GM13977 (cell line): Measurements from ENCODE around the gene TPR.

Experiments
- DNase-seq: peaks from one replicate; pipeline ENCODE4 v3.0.0; 2012; ENCODE audit warnings: low spot score
- in situ Hi-C: fragments of 300-500 bp; cut with MboI; formaldehyde crosslinking; loops from one replicate; pipeline ENCODE4 v1.12.0; 2022; ENCODE audit warnings: low sequenced_read_pairs, low pct_unique_long_range_greater_than_20kb, mixed read lengths, inconsistent platforms; ENCODE audit not compliant: unreplicated experiment
- TF ChIP-seq, protein P1 (sequence below): IDR thresholded peaks from 2 replicates; pipeline ENCODE4 v1.5.1; 2012; ENCODE audit warnings: mild to moderate bottlenecking, control low read depth; ENCODE audit not compliant: insufficient read depth; ENCODE audit errors: extremely low read depth, missing control alignments

TPR gene

DNA sequence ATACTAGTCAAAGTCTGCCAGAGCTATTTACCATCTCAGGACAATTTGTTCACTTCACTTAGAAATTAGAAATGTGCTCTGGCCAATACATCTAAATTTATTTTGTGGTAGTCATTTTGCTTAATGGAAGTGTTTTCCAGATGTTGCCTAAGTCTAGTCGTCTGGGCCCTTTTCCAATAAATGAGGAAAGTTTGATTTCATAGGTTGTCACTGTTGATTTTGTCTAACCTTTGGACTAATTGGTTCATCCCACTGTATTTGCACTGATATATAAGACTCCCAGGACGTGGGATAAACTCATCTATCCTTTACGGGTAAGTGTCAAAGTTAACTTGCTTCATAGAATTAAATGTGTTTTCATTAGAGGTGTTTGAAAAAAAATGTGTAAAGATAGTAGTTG lies 79.1 kb downstream of the TPR start, which contains the start of gene PRG4:
Gene PRG4, plus strand, starts transcription at position 300 of the 400 bp plus-strand sequence.
- TF ChIP-seq, protein P1, sequence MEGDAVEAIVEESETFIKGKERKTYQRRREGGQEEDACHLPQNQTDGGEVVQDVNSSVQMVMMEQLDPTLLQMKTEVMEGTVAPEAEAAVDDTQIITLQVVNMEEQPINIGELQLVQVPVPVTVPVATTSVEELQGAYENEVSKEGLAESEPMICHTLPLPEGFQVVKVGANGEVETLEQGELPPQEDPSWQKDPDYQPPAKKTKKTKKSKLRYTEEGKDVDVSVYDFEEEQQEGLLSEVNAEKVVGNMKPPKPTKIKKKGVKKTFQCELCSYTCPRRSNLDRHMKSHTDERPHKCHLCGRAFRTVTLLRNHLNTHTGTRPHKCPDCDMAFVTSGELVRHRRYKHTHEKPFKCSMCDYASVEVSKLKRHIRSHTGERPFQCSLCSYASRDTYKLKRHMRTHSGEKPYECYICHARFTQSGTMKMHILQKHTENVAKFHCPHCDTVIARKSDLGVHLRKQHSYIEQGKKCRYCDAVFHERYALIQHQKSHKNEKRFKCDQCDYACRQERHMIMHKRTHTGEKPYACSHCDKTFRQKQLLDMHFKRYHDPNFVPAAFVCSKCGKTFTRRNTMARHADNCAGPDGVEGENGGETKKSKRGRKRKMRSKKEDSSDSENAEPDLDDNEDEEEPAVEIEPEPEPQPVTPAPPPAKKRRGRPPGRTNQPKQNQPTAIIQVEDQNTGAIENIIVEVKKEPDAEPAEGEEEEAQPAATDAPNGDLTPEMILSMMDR = no peak
- in situ Hi-C loops = no loop called here
- no peak for DNase-seq

DNA sequence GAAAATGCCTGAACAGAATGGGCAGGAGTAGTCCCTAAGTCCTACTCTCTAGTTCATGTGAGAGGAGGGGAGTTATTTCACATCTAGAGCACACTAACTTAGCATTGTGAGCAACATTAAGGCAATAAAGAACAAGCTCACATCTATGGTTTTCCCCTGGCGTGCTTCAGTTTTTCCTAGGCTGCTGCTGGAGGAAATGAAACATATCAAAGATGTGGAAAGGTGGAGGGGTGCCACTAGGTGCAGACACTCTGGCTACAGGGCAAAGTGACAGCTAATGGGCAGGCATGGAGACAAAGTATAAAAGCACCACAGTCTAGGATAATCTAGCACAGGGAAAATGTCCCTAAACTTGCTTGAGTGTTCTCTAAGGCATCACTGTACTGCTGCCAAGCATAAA lies 82.2 kb downstream of the TPR start:
- in situ Hi-C loops = no loop called here
- TF ChIP-seq, protein P1 = no peak
- no peak for DNase-seq

DNA sequence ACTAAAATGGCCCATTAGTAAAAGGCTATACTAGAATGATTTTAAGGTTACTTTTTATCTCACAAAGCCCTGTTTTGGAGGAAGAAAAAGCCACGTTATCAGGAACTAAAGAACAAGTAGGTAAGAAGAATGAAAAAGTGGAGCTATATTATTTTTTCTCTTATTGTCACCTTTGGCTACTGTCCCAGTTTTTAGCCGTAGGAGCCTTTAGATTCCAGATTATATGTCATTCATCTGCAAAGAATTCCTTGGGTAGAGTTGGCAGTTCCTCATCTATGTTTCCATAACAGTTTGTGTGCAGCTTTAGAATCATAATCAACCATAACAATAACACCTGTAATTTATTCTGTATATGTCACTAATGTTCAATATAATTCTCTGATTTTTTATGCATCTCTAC lies 83.8 kb downstream of the TPR start:
- in situ Hi-C loops = no loop called here
- TF ChIP-seq, protein P1 = no peak
- DNase-seq = no peak

DNA sequence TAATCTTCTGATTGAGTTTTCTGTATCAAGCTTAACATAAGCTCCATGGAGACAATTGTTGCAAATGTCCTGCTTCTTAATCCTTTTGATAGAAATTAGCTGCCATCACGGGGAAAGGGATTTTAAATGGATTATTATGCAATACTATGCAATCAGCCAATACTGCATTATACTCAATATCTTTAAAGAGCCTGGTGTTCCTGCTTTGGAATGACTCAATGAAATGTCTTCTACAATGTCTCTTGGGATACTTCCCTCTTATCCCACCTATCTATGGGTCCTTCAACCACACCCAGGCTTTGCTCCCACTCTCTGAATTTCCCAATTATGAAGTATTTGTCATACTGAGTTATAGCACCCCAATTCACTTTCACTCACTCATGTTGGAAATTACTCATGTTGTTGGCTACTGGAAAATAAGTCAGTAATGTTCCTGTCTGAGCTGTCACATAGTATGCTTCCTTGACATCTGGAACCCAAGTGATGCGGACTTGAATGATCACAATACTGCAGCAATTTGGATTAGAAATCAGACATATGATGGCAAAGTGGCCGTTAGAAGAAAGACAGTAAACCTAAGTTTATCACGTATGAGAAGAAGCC lies 85.0 kb downstream of the TPR start:
- no peak for DNase-seq
- TF ChIP-seq, protein P1 = no peak
- in situ Hi-C loops = no loop called here

DNA sequence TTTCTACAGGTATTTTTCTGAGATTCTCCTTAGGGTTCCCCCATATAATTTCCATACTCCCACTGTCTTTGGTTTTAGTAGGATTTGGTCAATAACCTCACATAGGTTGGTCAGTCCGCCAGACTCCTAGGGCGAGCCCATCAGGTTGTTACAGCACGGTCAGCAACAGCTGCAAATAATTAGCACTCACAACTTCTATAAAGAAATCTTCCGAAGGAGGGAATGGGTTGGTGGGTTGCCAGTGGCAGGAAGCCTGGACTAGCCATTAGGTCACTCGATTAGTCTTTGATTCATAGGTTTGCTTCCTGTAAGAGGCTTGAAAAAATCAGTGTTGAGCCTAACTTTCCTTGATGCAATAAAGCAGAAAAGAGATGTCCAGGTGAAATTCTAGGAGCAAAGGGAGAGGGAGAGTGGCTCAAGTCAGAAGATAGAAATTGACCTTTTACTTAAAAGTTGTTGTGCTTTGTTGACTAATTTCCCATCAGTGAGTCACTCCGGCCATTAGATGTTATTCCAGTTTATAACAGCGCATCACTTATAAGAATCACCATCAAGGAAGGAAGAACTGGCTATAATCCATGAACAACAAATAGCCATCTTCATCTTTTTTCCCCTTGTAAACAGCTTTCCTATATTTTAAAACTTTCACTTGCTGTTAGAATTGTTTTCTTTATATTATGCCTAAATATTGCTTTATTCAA lies 88.3 kb downstream of the TPR start:
- TF ChIP-seq, protein P1 = no peak
- DNase-seq = no peak
- in situ Hi-C loops = no loop called here

DNA sequence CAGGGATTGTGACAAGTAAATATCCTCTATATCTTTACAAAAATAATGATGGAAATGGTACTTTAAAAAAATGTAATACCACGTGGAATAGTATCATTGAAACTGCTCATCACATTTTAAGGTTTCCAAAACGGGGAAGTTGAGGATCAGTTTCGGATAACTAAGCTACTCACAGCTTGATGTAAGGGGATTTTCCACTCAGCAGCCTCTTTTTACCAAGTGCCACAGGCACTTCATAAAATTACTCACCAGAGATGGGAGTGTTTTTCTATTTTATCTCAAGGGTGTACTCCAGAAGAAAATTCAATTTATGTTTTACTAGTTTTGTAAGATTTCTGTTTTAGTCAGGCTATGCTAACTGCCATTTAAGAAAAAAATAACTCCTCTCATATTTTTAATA lies 91.7 kb downstream of the TPR start:
- in situ Hi-C loops = no loop called here
- TF ChIP-seq, protein P1 = no peak
- DNase-seq = peak; percentile 48

DNA sequence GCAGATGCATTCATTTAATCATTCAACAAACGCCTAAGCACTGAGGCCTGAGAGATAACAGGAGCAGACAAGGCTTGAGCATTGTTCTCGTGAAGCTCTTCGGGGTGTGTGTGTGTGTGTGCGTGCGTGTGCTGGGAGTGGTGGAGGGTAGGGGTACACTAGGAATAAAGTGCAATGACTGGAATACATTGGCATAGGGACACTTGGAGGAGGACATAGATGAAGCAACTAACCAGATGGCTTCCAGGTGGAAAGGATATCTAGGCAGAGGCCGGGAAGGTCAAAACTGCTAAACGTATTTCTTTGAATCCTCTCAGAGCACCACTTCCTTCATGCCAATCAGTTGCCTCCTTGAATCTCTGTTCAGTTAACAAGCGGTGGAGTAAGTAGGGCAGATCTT lies 92.6 kb downstream of the TPR start:
- no peak for DNase-seq
- TF ChIP-seq, protein P1 = no peak
- in situ Hi-C loops = no loop called here
